ENCODE results near the gene UNC45A.

UNC45A gene

GRCh38 chr15:90930861-90931574 is 4.1 kb upstream of the UNC45A start (continued):
- TF ChIP-seq, protein P1, sequence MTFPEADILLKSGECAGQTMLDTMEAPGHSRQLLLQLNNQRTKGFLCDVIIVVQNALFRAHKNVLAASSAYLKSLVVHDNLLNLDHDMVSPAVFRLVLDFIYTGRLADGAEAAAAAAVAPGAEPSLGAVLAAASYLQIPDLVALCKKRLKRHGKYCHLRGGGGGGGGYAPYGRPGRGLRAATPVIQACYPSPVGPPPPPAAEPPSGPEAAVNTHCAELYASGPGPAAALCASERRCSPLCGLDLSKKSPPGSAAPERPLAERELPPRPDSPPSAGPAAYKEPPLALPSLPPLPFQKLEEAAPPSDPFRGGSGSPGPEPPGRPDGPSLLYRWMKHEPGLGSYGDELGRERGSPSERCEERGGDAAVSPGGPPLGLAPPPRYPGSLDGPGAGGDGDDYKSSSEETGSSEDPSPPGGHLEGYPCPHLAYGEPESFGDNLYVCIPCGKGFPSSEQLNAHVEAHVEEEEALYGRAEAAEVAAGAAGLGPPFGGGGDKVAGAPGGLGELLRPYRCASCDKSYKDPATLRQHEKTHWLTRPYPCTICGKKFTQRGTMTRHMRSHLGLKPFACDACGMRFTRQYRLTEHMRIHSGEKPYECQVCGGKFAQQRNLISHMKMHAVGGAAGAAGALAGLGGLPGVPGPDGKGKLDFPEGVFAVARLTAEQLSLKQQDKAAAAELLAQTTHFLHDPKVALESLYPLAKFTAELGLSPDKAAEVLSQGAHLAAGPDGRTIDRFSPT (tag by site-specific recombination; IDR thresholded peaks at IDR 0.05), result no peak
- TF ChIP-seq ZNF239 (tag by site-specific recombination; IDR thresholded peaks at IDR 0.05) (no peak), ZNF76 (tag by site-specific recombination; IDR thresholded peaks at IDR 0.05; ENCODE audit: borderline replicate concordance, low read depth) (no peak)

GRCh38 chr15:90931575-90931827 is 3.6 kb upstream of the UNC45A start:
- POLR2A ChIA-PET, result interaction anchor here (0.6 to 11.4 kb wide), 18 partner anchors 8 to 340 kb away, joined by 3 to 179 read pairs (median 4); partner anchors contain the start of genes BLM, MAN2A2, PRC1 and RCCD1
- TF ChIP-seq, protein P2, sequence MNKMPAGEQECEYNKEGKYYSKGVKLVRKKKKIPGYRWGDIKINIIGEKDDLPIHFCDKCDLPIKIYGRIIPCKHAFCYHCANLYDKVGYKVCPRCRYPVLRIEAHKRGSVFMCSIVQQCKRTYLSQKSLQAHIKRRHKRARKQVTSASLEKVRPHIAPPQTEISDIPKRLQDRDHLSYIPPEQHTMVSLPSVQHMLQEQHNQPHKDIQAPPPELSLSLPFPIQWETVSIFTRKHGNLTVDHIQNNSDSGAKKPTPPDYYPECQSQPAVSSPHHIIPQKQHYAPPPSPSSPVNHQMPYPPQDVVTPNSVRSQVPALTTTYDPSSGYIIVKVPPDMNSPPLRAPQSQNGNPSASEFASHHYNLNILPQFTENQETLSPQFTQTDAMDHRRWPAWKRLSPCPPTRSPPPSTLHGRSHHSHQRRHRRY (tag by site-specific recombination; IDR thresholded peaks at IDR 0.05), result no peak
- TF ChIP-seq ZNF785 (tag by site-specific recombination; IDR thresholded peaks at IDR 0.05), result no peak
- TF ChIP-seq ZNF311 (tag by site-specific recombination; IDR thresholded peaks at IDR 0.05; ENCODE audit: borderline replicate concordance), result no peak
- no peak for TF ChIP-seq ZNF792 (tag by site-specific recombination; IDR thresholded peaks at IDR 0.05)
- TF ChIP-seq KLF10 (tag by site-specific recombination; IDR thresholded peaks at IDR 0.05), result no peak
- TF ChIP-seq MEIS1 (CRISPR knock-in tag; IDR thresholded peaks at IDR 0.05; ENCODE audit: borderline replicate concordance), result no peak
- no peak for TF ChIP-seq ZNF747 (tag by site-specific recombination; IDR thresholded peaks at IDR 0.05)
- TF ChIP-seq ZNF654 (tag by site-specific recombination; IDR thresholded peaks at IDR 0.05; ENCODE audit: low read depth), result no peak
- no peak for TF ChIP-seq ZNF510 (tag by site-specific recombination; IDR thresholded peaks at IDR 0.05; ENCODE audit: insufficient replicate concordance)
- no peak for TF ChIP-seq ZFP37 (tag by site-specific recombination; IDR thresholded peaks at IDR 0.05)
- no peak for TF ChIP-seq ZFHX2 (tag by site-specific recombination; conservative IDR thresholded peaks at IDR 0.05)
- TF ChIP-seq ZNF660 (tag by site-specific recombination; IDR thresholded peaks at IDR 0.05), result no peak
- TF ChIP-seq ZNF404 (tag by site-specific recombination; IDR thresholded peaks at IDR 0.05), result no peak
- no peak for TF ChIP-seq IKZF3 (tag by site-specific recombination; IDR thresholded peaks at IDR 0.05)
- TF ChIP-seq ZNF560 (tag by site-specific recombination; IDR thresholded peaks at IDR 0.05; ENCODE audit: borderline replicate concordance), result no peak
- TF ChIP-seq, protein P3, sequence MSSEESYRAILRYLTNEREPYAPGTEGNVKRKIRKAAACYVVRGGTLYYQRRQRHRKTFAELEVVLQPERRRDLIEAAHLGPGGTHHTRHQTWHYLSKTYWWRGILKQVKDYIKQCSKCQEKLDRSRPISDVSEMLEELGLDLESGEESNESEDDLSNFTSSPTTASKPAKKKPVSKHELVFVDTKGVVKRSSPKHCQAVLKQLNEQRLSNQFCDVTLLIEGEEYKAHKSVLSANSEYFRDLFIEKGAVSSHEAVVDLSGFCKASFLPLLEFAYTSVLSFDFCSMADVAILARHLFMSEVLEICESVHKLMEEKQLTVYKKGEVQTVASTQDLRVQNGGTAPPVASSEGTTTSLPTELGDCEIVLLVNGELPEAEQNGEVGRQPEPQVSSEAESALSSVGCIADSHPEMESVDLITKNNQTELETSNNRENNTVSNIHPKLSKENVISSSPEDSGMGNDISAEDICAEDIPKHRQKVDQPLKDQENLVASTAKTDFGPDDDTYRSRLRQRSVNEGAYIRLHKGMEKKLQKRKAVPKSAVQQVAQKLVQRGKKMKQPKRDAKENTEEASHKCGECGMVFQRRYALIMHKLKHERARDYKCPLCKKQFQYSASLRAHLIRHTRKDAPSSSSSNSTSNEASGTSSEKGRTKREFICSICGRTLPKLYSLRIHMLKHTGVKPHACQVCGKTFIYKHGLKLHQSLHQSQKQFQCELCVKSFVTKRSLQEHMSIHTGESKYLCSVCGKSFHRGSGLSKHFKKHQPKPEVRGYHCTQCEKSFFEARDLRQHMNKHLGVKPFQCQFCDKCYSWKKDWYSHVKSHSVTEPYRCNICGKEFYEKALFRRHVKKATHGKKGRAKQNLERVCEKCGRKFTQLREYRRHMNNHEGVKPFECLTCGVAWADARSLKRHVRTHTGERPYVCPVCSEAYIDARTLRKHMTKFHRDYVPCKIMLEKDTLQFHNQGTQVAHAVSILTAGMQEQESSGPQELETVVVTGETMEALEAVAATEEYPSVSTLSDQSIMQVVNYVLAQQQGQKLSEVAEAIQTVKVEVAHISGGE (tag by site-specific recombination; conservative IDR thresholded peaks at IDR 0.05; ENCODE audit: low read depth), result no peak
- no peak for TF ChIP-seq ZNF677 (tag by site-specific recombination; IDR thresholded peaks at IDR 0.05)
- no peak for TF ChIP-seq HOXA7 (CRISPR knock-in tag; IDR thresholded peaks at IDR 0.05; ENCODE audit: borderline replicate concordance)
- no peak for TF ChIP-seq PATZ1 (tag by site-specific recombination; IDR thresholded peaks at IDR 0.05)
- TF ChIP-seq SP7 (tag by site-specific recombination; IDR thresholded peaks at IDR 0.05), result no peak
- no peaks in the 10 kb centered on the region for H3K9me3 ChIP-seq (ENCODE audit: control insufficient read depth, insufficient read depth, low read depth, low read length)
- peak overlapping the region; percentile 87 for H3K4me3 ChIP-seq (ENCODE audit: low read depth, low read length)
- peak overlapping the region; percentile 93 for H3K27ac ChIP-seq (ENCODE audit: extremely low read depth, low read depth, low read length)
- peaks cover 0 to 5% of the 10 kb centered on the region in 2 experiments; a peak in 1 of 3 replicates for H3K36me3 ChIP-seq (ENCODE audit: control insufficient read depth in 2 of 2, insufficient read depth in 1 of 2, low read length in 2 of 2)
- H3K4me1 ChIP-seq (ENCODE audit: control insufficient read depth, insufficient read depth, low read length), result 0 out of 2 replicates have a peak, but pooled peaks cover 2% of the 10 kb centered on the region
- CTCF ChIA-PET, result interaction anchor here (0.6 to 11.7 kb wide), 41 partner anchors 8 to 730 kb away, joined by 3 to 163 read pairs (median 6); partner anchors contain the start of genes BLM, MAN2A2, RCCD1 and SEMA4B
